ENCODE measurements around the gene LYPD5.
"Not testable (repeated sequence)": the region's sequence is repeated elsewhere in the genome, so short reads cannot be mapped to it uniquely, and the experiment has no call there.

The LYPD5 gene

DNA sequence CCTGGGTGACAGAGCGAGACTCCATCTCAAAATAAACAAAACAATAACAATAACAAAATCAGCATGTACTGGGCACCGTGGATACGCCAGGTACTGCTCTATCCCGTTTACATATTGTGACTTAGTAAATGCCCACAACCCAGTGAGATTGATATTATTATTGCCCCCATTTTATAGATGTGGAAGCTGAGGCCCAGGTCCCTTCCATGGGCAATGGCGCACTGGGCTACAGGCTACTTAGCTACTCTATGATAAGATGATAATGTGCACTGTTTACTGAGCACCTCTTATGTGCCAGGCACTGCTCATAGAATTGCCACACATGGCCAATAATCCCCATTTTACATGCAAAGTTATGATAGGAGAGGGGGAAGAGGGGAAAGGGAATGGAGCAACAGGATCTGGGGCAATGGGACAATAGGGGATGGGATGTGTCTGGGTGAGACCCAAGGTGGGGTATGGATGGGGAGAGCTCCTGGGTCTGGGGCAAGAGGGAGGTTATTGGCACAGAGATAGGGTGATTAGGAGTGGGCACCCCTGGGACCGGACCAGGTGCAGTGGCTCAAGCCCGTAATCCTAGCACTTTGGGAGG lies 26.9 kb downstream of the LYPD5 start:
- peak overlapping the region; percentile 78 for H3K4me3 Mint-ChIP-seq
- peaks cover 94% of the 10 kb centered on the region for H3K36me3 Mint-ChIP-seq
- ATAC-seq: no peak
- peak overlapping the region; percentile 23 for H3K27ac Mint-ChIP-seq
- H3K4me1 Mint-ChIP-seq: peaks cover 55% of the 10 kb centered on the region
- DNase-seq (ENCODE audit: low spot score in 2 of 2): no peak
- no peaks in the 10 kb centered on the region for H3K9me3 Mint-ChIP-seq

DNA sequence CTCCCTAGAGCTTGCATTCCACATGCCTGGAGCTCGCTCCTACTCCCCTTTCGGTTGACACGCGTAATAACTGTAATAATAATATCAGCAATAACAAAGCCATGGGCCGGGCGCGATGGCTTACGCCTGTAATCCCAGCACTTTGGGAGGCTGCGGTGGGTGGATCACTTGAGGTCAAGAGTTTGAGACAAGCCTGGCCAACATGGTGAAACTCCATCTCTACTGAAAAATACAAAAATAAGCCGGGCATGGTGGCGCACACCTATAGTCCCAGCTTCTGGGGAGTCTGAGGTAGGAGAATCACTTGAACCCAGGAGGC lies 27.3 kb downstream of the LYPD5 start:
- H3K4me3 Mint-ChIP-seq; ATAC-seq; DNase-seq (ENCODE audit: low spot score in 2 of 2); H3K9me3 Mint-ChIP-seq; H3K27ac Mint-ChIP-seq: not testable (repeated sequence)
- peaks cover 59% of the 10 kb centered on the region for H3K4me1 Mint-ChIP-seq
- H3K36me3 Mint-ChIP-seq: peaks cover 96% of the 10 kb centered on the region

DNA sequence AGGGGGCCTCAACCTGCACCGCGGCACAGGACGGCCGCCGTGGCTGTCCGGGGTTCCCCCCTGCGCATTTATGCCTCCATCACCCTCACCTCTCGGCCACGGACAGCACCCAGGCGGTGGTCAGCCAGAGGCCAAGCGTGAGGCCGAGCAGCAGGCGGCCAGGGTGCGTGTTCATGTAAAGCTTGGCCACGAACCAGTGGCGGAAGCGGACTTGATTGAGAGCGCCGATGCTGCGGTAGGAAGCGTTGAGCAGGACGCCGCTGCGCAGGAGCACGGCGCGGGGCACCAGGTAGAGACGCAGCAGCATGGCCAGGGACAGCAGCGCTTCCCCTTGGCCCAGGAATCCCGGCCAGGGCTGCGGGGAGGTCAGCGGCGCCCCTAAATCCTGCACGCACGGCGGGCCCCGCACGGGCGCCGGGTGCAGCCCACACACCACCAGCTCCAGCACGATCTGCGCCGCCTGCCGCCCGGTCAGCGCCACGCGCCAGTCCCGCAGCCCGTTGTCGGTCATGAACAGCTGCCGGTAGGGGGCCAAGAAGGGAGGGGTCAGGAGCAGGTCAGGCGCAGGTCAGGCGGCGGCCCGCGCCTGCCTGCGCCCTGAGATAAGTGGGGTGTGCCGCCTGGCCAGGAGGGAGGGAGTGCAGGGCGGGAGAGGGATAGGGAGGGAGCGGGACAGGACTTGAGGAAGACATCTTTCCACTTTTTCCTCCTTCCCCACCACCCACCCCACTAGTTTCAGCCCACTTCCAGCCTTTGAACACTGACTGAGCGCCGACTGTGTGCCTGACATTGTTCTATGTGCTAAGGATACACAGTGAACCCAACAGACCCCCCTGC lies 27.9 kb downstream of the LYPD5 start:
- Mint-ChIP-seq H3K4me1 (peaks cover 59% of the 10 kb centered on the region), H3K4me3 (no peak overlapping the region), H3K36me3 (peaks cover 96% of the 10 kb centered on the region), H3K9me3 (no peaks in the 10 kb centered on the region), H3K27ac (no peak overlapping the region)
- ATAC-seq (peak; percentile 31), DNase-seq (ENCODE audit: low spot score in 2 of 2) (no peak)

DNA sequence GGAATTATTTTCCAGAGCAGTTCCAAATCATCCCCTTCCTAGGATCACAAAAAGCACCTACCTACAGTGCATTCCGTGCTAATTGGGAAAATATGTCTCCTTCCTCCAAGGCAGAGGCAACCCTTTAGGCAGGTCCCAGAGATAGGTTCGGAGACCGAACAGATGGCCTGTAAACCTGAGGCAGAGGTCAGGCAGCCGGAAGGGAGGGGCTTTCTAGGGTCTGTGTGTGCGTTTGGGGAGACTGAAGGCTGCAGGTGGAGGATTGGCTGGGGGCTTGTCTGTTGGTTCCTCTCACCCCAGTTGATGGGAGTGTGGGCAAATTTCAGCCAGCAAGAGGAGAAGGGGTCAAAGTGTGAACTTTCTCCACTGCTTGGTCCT lies 28.5 kb downstream of the LYPD5 start:
- Mint-ChIP-seq H3K36me3 (peaks cover 96% of the 10 kb centered on the region), H3K27ac (no peak overlapping the region), H3K9me3 (no peaks in the 10 kb centered on the region), H3K4me3 (no peak overlapping the region), H3K4me1 (peaks cover 59% of the 10 kb centered on the region)
- DNase-seq (ENCODE audit: low spot score in 2 of 2) (no peak), ATAC-seq (no peak)

DNA sequence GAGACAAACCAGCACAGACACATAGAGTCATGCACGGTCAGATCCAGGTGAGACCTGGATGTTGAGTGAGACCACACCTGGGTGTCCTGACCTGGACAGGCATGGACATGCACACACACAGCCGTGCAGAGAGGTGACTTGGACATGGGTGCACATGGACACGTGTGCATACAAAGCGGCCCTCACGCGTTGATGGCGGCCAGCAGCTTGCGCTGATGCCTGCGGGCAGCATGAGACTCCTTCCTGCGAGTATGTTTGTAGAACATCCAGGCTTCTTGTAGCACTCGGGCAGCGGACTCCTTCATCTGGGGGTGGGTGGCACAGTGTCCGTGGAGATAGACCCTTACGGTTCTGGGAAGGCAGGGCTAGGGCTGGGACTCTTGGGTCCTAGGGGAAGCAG lies 33.0 kb downstream of the LYPD5 start:
- Mint-ChIP-seq H3K4me1 (peaks cover 60% of the 10 kb centered on the region), H3K9me3 (no peaks in the 10 kb centered on the region)

DNA sequence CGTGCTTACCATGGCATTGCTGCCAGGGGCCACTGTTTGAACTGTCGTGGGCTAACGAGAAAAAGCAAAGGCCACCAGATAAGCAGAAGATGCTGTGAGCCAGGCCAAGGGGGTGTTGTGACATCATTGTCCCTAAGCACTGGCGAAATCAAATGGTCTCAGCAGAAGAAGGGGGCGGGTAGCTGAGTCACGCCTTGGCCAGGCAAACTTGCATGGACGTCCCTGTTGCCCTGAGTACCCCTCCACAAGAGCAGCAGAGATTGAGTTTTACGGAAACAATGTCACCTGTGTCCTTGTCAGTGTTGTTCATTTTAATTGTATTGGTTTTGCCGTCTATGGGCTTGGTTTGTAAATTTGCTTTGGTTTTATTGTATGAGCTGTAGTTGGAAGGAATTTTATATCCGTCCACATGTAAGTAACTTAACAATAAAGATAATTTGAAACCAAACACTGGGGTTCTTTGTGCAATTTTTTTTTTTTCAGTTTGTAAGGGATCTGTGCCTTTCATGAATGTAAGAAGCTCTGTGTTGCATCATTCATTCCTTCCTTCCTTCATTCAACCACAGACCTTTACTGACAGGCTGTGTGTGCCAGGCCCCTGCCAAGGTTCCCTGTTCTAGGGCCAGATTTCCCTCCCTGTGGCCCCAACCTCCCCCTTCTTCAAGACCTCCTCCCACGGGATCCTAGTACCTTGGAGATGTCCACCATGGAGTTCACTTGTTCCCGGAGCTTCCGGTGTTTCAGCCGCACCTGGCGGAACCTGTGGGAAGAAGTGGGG lies 33.8 kb downstream of the LYPD5 start:
- Mint-ChIP-seq H3K4me1 (peaks cover 68% of the 10 kb centered on the region), H3K36me3 (peaks cover 98% of the 10 kb centered on the region), H3K27ac (no peak overlapping the region)

More for the DNA sequence above, 33.0 kb downstream of the LYPD5 start:
- H3K27ac Mint-ChIP-seq: no peak overlapping the region
- H3K4me3 Mint-ChIP-seq: no peak overlapping the region
- H3K36me3 Mint-ChIP-seq: peaks cover 99% of the 10 kb centered on the region
- no peak for DNase-seq (ENCODE audit: low spot score in 2 of 2)
- no peak for ATAC-seq

DNA sequence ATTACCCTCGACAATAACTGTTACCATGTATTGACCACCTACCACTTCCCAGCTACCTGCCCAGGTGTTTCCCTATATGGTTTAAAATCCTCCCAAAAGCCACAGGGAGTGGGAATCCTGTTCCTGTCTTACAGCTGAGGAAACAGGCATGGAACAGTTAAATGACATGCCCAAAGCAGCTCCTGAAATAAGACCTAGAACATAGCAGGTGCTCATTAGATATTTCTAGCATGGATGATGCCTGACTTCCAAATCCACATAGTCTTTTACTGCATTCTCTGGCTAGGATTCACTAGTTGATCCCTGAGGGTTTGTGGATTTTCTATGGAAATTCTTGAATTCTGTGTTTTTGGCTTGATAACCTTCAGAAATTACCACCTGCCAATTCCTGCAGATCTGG lies 34.4 kb downstream of the LYPD5 start:
- H3K27ac Mint-ChIP-seq: peak overlapping the region; percentile 96
- peaks cover 98% of the 10 kb centered on the region for H3K36me3 Mint-ChIP-seq
- H3K9me3 Mint-ChIP-seq: no peaks in the 10 kb centered on the region
- ATAC-seq (no peak), DNase-seq (ENCODE audit: low spot score in 2 of 2) (no peak)
- H3K4me1 Mint-ChIP-seq: peaks cover 75% of the 10 kb centered on the region
- peak overlapping the region; percentile 56 for H3K4me3 Mint-ChIP-seq

More for the DNA sequence above, 33.8 kb downstream of the LYPD5 start:
- Mint-ChIP-seq H3K9me3 (no peaks in the 10 kb centered on the region), H3K4me3 (no peak overlapping the region)
- DNase-seq (ENCODE audit: low spot score in 2 of 2) (no peak), ATAC-seq (no peak)

DNA sequence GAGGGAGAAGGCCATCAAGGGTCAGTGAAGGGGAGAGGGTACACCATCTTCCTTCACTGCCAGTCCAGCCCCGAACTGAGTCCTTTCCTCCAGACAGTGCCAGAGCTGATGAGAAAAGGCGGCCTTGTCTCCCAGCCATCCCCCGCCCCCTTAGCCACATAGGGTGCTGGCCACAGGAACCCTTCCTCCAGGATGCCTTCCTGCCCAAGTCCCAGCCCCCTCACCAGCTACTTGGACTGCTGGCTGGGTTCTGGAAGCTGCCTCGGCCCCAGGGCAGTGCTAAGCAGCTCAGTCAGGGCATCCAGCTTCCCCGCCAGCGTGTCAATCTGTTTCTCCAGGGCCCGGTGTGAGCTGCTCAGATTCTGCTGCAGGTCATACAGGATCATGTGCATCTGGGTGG lies 34.9 kb downstream of the LYPD5 start:
- peak overlapping the region; percentile 56 for H3K4me3 Mint-ChIP-seq
- H3K36me3 Mint-ChIP-seq: peaks cover 95% of the 10 kb centered on the region
- ATAC-seq (no peak), DNase-seq (ENCODE audit: low spot score in 2 of 2) (no peak)
- H3K27ac Mint-ChIP-seq: peak overlapping the region; percentile 96
- no peaks in the 10 kb centered on the region for H3K9me3 Mint-ChIP-seq
- peaks cover 80% of the 10 kb centered on the region for H3K4me1 Mint-ChIP-seq

DNA sequence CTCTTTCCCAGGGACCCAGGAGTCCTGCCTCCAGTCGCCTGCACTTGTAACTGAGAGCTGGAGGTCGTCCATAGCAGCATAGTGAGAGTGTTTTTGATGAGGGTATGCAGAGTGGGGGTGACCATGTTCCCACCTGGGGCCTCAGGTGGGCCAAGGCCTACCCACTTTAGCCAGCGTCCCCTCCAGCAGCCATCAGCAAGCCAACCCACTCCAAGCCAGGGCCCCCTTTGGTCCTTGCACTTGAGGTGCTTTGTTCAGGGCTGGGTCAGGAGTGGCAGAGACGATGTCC lies 35.5 kb downstream of the LYPD5 start:
- peaks cover 90% of the 10 kb centered on the region for H3K36me3 Mint-ChIP-seq
- peak overlapping the region; percentile 56 for H3K4me3 Mint-ChIP-seq
- H3K27ac Mint-ChIP-seq: peak overlapping the region; percentile 96
- H3K9me3 Mint-ChIP-seq: no peaks in the 10 kb centered on the region
- no peak for ATAC-seq
- DNase-seq (ENCODE audit: low spot score in 2 of 2): peak in 1 of 2 donors; percentile 60
- H3K4me1 Mint-ChIP-seq: peaks cover 86% of the 10 kb centered on the region

DNA sequence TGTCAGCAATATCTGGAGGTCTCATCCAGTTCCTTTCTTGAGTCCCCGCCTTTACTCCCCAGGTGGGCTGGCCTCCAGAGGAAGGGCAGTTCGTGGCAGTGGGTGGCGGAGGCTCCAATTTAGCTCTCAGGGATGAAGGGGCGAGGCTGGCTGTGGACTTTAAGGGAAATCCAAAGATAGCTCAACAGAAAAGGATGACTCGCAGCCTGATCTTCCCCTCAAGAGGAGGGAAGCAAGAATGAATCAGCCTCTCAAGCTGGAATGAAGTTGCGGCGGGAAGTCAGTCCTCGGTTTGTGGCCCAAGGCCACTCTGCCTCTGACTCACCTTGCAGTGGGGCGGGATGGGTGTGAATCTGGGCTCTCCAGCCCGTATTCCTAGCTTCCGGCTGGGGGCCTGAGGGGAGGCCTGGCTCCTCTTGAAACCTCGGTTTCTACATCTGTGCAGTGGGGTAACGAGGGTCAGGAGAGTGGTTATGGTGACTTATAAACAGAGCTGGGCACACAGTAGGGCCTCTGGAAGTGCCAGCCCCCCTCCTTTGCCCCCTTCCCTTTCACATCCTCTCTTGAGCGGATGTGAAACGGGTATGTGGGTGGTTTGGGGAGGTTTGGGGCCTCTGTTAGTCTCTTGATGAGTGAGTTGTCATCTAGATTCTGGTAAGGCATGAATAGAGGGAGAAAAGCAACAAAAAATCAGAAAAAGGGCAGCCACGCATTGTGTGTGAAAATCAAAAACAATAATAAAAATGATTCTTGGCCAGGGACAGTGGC lies 37.0 kb downstream of the LYPD5 start:
- Mint-ChIP-seq H3K9me3 (no peaks in the 10 kb centered on the region), H3K36me3 (peaks cover 79% of the 10 kb centered on the region), H3K27ac (peak overlapping the region; percentile 96), H3K4me1 (peaks cover 86% of the 10 kb centered on the region), H3K4me3 (peak overlapping the region; percentile 56)
- ATAC-seq: peak; percentile 90
- DNase-seq (ENCODE audit: low spot score in 2 of 2): peak; percentile 77 to 96

DNA sequence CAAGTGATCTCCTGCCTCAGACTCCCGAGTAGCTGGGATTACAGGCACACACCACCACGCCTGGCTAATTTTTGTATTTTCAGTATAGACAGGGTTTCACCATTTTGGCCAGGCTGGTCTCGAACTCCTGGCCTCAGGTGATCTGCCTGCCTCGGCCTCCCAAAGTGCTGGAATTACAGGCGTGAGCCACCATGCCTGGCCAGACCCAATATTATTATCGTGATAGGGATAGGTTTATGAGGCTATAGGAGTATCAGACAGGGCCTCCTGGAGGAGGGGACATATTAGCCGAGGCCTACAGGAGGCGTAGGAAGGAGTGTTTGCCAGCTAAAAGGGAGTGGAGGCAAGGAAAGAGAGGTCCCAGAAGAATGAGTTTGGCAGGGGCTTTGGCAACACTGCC lies 37.6 kb downstream of the LYPD5 start:
- Mint-ChIP-seq H3K4me3 (peak overlapping the region; percentile 56), H3K36me3 (peaks cover 73% of the 10 kb centered on the region), H3K27ac (peak overlapping the region; percentile 96), H3K4me1 (peaks cover 81% of the 10 kb centered on the region)
- H3K9me3 Mint-ChIP-seq; ATAC-seq; DNase-seq (ENCODE audit: low spot score in 2 of 2): not testable (repeated sequence)

DNA sequence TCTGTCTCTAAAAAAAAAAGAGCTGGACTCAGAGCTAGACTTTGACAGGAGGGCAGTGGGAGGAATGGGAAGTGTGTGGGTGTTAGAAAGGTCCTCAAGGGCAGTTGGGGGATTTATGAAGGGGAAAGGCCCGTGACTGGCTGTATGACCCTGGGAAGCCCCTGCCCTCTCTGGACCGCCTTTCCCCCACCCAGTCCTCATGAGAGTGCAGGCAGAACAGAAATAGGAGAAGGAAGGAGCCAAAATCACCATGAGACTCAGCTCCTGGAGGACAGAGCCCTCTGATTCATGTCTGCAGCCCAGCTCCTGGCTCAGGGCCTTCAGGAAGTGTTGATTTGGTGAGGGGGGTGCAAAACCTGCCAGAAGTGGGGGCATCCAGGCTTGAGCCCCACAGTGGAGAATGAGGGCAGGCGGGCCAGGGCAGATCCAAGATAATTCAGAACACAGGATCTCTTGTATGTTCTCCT lies 38.7 kb downstream of the LYPD5 start:
- no peaks in the 10 kb centered on the region for H3K9me3 Mint-ChIP-seq
- peak; percentile 1 for ATAC-seq
- peak overlapping the region; percentile 56 for H3K4me3 Mint-ChIP-seq
- peak overlapping the region; percentile 96 for H3K27ac Mint-ChIP-seq
- peaks cover 79% of the 10 kb centered on the region for H3K4me1 Mint-ChIP-seq
- peak in 1 of 2 donors; percentile 72 for DNase-seq (ENCODE audit: low spot score in 2 of 2)
- H3K36me3 Mint-ChIP-seq: peaks cover 61% of the 10 kb centered on the region

DNA sequence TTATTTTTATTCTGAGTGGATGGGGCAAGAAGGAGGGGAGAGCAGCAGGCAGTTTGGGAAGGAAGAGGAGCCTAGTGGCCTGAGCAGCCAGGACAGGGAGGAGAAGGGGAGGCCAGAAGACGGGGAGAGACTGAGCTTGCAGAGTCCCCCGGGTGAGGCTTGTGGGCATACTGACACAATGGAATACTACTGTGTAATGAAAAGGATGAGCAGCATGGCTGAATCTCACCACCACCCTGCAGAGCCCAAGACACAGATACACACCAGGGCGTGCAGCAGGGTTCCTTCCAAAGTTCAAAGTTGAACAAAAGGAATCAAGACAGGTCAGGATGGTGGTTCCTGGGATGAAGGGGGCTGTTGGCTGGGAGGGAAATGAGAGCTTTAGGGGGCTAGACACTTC lies 39.4 kb downstream of the LYPD5 start:
- Mint-ChIP-seq H3K27ac (peak overlapping the region; percentile 96), H3K4me1 (peaks cover 86% of the 10 kb centered on the region), H3K9me3 (no peaks in the 10 kb centered on the region), H3K36me3 (peaks cover 54% of the 10 kb centered on the region), H3K4me3 (peak overlapping the region; percentile 56)
- DNase-seq (ENCODE audit: low spot score in 2 of 2) (no peak), ATAC-seq (no peak)

DNA sequence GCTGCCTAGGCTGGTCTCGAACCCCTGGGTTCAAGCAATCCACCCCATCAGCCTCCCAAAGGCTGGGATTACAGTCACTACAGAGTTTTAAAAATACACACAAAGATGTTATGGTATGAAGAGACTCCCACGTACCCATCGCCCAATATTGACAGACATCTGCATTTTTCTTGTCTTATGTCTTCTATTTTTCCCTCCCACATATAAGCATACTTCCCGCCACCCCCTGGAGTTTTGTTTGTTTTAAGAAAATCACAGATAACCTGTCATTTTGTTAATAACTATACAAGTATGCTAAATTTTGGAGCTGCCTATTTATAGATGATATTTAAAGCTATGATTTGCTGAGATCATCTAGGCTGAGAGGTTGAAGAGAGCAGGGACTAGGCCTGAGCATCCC lies 41.3 kb downstream of the LYPD5 start:
- H3K9me3 Mint-ChIP-seq: no peaks in the 10 kb centered on the region
- ATAC-seq (no peak), DNase-seq (ENCODE audit: low spot score in 2 of 2) (no peak)
- H3K4me1 Mint-ChIP-seq: peaks cover 86% of the 10 kb centered on the region
- no peak overlapping the region for H3K4me3 Mint-ChIP-seq
- no peak overlapping the region for H3K27ac Mint-ChIP-seq
- H3K36me3 Mint-ChIP-seq: peaks cover 53% of the 10 kb centered on the region

DNA sequence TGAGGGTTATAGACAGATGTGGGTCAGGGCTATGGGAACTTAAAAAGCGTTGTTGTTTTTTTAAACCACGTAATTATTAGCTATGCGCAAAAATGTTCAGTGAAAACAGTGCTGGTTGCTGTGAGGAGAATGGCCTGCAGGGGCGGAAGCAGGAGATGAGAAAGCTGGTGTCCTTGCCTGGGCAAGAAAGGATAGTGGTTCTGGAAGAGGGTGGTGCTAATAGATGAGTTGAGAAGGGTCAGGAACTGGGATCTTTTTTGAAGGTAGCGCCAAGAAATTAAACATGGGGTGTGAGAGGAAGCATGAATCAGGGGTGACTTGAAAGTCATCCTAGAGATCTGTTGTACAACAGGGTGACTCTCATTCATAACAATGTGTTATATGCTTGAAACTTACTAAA lies 42.7 kb downstream of the LYPD5 start:
- no peak for DNase-seq (ENCODE audit: low spot score in 2 of 2)
- Mint-ChIP-seq H3K4me3 (no peak overlapping the region), H3K4me1 (peaks cover 82% of the 10 kb centered on the region), H3K27ac (peak overlapping the region; percentile 48), H3K9me3 (no peaks in the 10 kb centered on the region), H3K36me3 (peaks cover 53% of the 10 kb centered on the region)
- no peak for ATAC-seq
